Ovary (tissue), 3 donors: ENCODE results near the gene IFNG-AS1.

Experiments
- CTCF ChIP-seq, 3 donors: fragments of 450-650 bp in 2 of 3; fragments of 200-600 bp in 1 of 3; IDR thresholded peaks; one replicate each; pipeline versions ENCODE4 v1.5.1 to v1.8.0; 2016 to 2022; ENCODE audit warnings: antibody characterized with exemption in 3 of 3, mild to moderate bottlenecking in 1 of 3
- EP300 ChIP-seq: sonication (generic); formaldehyde crosslinking; IDR thresholded peaks from one replicate; pipeline ENCODE4 v1.6.1; 2017; ENCODE audit warnings: antibody characterized with exemption
- POLR2A ChIP-seq: fragments of 450-650 bp; IDR thresholded peaks from one replicate; pipeline ENCODE4 v1.6.1; 2017; ENCODE audit warnings: antibody characterized with exemption, mild to moderate bottlenecking, moderate library complexity
- donor health status: DM: no; HTN: no; CAD: no.

DNA sequence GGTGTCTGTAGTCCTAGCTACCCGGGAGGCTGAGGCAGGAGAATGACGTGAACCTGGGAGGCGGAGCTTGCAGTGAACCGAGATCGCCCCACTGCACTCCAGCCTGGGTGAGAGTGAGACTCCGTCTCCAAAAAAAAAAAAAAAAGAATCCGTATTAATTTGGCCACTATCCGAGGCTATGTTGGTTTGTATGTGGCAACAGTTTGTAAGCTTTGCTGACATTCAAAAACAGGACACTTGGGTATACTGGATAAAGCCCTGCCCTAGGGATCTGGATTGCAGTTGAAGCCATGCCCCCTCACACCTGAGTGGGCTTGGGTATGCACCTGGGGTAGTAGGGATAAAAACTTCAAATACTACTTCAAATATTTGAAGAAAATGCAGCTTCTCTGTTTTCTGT, 14.5 kb downstream of the IFNG-AS1 start:
- TF ChIP-seq POLR2A (no peak), CTCF (IDR thresholded peaks at IDR 0.05) (no peak), EP300 (no peak)
